NCI-H446 (cell line): ENCODE data around the gene MYO16.

Experiments
- DNase-seq, 2 experiments: peaks; one replicate each; lab custom pipeline; 2025; lab: John Stamatoyannopoulos, UW

Gene MYO16

GRCh38 chr13:109126891-109127641 is 497.7 kb downstream of the MYO16 start:
- DNase-seq: no peak

GRCh38 chr13:109128121-109128520 is 498.7 kb downstream of the MYO16 start:
- DNase-seq: no peak

- DNase-seq: no peak
Measured at GRCh38 chr13:109130093-109130835, 500.9 kb downstream of the MYO16 start.

GRCh38 chr13:109131698-109132257 is 502.4 kb downstream of the MYO16 start:
- DNase-seq: no peak

- DNase-seq: no peak
Measured at GRCh38 chr13:109135018-109135417, 505.6 kb downstream of the MYO16 start.

GRCh38 chr13:109136873-109137272 is 507.5 kb downstream of the MYO16 start:
- no peak for DNase-seq

GRCh38 chr13:109139346-109139745 is 509.9 kb downstream of the MYO16 start:
- DNase-seq: no peak

GRCh38 chr13:109140054-109140453 is 510.6 kb downstream of the MYO16 start:
- no peak for DNase-seq

- no peak for DNase-seq
Measured at GRCh38 chr13:109140479-109141349, 511.3 kb downstream of the MYO16 start.

- DNase-seq: no peak
Measured at GRCh38 chr13:109141706-109142105, 512.3 kb downstream of the MYO16 start.

- no peak for DNase-seq
Measured at GRCh38 chr13:109144693-109145437, 515.5 kb downstream of the MYO16 start.

- peak in 1 of 2 experiments; percentile 0 for DNase-seq
Measured at GRCh38 chr13:109145631-109146030, 516.2 kb downstream of the MYO16 start.

- no peak for DNase-seq
Measured at GRCh38 chr13:109146393-109146792, 517.0 kb downstream of the MYO16 start.

- DNase-seq: no peak
Measured at GRCh38 chr13:109146912-109147647, 517.7 kb downstream of the MYO16 start.

GRCh38 chr13:109148243-109148642 is 518.8 kb downstream of the MYO16 start:
- no peak for DNase-seq

- no peak for DNase-seq
Measured at GRCh38 chr13:109150696-109151095, 521.3 kb downstream of the MYO16 start.

- no peak for DNase-seq
Measured at GRCh38 chr13:109151255-109151654, 521.8 kb downstream of the MYO16 start.

GRCh38 chr13:109151696-109152095 is 522.3 kb downstream of the MYO16 start:
- no peak for DNase-seq

- DNase-seq: no peak
Measured at GRCh38 chr13:109152311-109152820, 523.0 kb downstream of the MYO16 start.

GRCh38 chr13:109152941-109153340 is 523.5 kb downstream of the MYO16 start:
- no peak for DNase-seq
